Brain pericyte (primary cell): Measurements from ENCODE around the gene BAIAP2L2.
A peak's percentile ranks its signal among the peaks of the same experiment; 100 is the strongest.
"Not testable (repeated sequence)": the region's sequence is repeated elsewhere in the genome, so short reads cannot be mapped to it uniquely, and the experiment has no call there.

ENCODE experiments used
- DNase-seq: peaks from one replicate; pipeline ENCODE4 v3.0.0-alpha.2; 2012; ENCODE audit warnings: low read depth, low spot score

The BAIAP2L2 gene

DNA sequence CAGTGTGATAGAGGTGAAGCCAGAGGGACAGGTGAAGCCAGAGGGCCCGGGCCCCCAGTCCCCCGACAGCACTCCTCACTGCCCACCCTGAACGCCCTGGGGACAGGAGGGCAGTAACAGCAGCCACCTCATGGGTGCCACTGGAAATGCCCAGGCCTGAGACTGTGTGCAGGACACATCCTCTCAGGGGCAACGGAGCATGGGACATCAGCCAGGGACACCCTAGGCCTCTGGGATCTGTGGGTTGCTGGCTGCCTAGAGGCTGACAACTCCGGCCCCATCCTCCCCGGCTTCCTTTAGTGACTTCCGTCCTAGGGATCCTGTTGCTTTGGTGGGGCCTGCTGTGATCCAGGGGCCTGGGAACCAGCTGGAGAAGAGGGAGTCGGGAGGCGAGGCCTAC is 17.4 kb upstream of the BAIAP2L2 start:
- no peak for DNase-seq

GRCh38 chr22:38126928-38127668 is 16.6 kb upstream of the BAIAP2L2 start:
- no peak for DNase-seq

DNA sequence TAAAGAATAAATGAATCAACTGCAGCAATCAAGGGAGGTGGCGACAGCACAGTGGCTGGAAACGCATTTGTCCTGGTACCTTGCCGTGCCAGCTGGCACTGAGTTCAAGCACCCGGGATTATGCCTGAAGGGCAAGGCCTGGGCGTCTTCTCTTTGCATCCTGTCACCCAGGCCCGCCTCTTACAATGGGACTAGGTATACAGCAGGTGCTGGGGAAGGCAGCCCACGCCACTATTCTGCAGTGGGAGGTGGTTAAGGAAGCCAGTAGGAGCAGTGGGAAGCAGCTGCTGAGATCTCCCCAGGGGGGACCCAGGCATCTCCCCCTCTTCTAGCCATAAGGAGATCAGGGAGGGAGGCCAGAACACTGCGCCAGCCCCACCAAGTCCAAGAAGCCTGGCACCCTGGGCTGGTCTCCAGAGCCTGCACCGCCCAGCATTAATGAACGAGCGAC is 15.3 kb upstream of the BAIAP2L2 start:
- DNase-seq: no peak

DNA sequence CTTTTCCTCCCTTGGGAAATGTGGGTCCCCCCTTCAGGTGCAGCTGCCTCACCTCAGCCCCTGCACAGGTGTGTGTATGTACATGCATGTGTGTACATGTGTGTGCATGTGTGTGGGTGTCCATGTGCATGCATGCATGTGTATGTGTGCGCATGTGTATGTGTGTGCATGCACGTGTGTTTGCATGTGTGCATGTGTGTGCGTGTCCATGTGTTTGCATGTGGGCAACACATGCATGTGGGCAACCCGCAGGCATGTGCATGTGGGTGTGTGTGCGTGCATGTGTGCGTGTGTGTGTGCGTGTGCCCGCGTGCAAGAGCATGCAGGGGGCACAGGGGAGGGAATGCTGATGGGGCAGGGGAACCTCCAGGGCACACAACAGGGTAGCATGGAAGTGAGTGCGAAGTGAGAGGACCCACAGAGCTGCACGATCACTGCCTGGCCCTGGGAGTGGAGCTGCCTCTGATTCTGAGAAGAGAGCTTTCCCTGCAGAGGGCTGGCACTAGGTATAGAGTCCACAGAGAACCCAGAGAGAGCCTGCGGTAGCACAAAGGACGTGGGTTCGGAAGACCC is 14.6 kb upstream of the BAIAP2L2 start:
- no peak for DNase-seq

GRCh38 chr22:38124236-38124974 is 13.9 kb upstream of the BAIAP2L2 start:
- no peak for DNase-seq

GRCh38 chr22:38122616-38123015 is 12.1 kb upstream of the BAIAP2L2 start:
- no peak for DNase-seq

DNA sequence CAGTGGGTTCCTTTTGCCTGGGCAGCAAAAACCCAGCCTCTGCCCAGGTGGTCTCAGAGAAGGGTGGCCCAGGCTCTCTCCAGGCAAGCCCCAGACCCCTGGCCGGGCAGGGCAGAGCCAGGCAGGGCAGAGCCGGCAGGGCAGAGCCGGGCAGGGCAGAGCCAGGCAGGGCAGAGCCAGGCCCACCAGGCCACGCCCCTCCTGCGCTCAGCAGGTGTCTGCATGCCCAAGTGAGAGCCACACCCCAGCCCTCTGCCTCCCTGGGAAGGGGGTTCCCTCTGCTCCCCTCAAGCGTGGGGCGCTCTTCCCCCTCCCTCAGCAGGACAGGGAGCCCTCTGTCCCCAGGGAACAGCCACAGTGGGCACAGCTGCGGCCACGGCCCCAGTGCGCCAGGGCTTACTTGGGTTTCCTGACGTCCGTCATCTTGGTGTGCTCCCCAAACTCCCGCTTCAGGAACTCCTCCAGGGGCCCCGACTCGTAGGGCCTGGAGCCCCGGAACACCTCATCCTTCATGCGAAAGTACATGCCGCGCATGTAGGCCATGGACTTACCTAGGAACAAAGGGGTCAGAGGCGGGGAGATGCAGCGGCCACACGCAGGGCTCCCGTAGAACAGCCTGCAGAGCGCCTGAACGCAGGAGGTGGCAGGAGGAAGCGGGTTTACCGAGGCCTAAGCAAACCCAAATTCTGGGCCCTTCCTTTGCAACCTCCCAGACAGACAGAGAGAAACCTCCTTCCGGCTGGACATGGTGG is 10.1 kb upstream of the BAIAP2L2 start:
- no peak for DNase-seq

DNA sequence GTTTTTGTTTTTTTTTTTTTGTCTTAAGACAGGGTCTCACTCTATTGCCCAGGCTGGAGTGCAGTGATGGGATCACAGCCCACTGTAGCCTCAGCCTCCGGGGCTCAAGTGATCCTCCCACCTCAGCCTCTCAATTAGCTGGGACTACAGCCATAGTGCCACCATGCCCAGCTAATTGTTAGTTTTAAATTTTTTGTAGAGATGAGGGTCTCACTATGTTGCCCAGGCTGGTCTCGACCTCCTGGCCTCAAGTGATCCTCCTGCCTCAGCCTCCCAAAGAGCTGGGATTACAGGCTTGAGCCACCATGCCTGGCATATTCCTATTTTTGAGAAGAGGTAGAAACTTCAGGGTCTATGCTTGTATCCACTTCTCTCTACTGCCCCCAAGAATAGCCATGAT is 8.3 kb upstream of the BAIAP2L2 start:
- not testable (repeated sequence) for DNase-seq

DNA sequence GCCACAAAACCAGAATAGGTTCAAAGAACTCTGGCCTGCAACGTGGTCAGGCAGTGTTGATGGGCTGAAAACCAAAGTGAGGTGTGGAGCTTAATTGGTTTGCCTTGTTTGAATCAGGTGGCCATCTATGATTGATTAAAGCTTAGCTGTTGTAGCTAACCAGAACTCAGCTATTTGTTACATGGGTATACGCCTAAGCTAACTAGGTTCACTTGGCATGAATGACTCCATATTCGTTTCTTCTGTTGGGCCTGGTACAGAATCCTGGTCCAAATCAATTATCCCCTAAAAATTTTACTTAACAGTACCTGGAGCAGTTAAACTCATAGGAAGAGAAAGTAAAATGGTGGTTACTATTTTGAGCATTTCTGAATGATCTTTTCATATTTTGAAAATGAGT is 7.7 kb upstream of the BAIAP2L2 start:
- DNase-seq: no peak

- DNase-seq: not testable (repeated sequence)
Observed at GRCh38 chr22:38117556-38117955, 7.1 kb upstream of the BAIAP2L2 start.

- DNase-seq: no peak
Observed at GRCh38 chr22:38115423-38116205, 5.1 kb upstream of the BAIAP2L2 start.

DNA sequence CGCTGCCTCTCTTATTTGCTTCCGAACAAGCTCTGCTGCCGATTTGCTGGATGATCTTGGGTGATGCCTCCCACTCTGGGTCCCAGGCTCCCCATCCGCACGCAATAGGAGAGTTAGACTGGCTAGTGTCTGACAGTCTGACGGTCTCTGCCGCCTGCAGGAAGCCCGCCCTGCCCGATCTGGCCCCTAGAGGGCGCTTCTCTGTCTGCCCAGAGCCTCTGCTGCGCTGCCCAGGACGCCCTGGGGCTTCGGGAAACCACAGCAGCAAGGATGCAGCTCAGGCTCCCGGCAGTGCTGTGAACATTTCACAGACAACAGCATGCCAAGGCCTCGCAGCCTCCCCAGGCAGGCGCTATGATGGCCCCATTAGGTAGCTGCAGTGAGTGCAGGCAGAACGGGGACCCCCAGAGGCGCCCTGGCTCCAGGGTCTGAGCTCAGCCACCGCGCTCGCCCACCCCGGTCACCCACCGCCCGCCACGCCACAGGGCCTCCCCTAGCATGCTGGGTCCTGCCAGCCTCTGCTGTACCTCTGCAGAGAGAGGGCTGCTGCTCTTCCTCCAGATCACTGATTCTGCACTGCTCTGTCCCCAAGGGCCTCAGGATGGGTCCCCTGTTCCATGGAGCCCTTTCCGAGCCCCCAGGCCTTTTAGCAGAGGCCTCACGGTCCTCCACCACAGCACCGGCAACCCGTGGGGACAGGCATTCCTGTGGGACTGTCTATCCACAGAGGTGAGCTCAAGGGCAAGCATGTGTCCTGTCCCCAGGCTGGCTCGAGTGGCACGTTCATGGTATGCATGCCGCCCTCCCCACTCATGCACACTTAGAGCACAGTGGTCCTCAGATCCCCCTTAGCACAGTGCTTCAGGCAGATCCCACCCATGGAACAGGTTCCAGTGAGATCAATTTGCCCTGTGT is 4.3 kb upstream of the BAIAP2L2 start:
- DNase-seq: peak; percentile 66

DNA sequence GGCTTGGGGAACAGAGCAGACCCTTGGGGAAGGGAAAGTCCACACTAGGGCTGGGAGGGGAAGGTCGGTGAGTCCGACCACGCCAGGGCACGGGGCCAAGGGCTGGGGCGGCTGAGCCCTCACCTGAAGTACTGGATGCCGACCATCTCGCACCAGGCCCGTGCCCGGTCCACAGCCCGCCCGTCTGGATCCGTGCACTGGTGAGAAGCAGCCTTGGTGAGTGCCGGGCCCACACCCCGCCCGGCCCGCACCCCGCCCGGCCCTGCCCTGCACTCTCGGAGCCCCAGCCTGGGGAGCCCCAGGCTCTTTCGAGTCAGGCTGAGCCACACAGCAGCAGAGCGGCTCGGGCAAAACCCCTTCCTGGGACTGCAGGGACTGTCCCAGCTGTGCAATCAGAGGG is 1.9 kb upstream of the BAIAP2L2 start:
- DNase-seq: no peak

- DNase-seq: no peak
Observed at GRCh38 chr22:38111925-38112355, 1.5 kb upstream of the BAIAP2L2 start.

DNA sequence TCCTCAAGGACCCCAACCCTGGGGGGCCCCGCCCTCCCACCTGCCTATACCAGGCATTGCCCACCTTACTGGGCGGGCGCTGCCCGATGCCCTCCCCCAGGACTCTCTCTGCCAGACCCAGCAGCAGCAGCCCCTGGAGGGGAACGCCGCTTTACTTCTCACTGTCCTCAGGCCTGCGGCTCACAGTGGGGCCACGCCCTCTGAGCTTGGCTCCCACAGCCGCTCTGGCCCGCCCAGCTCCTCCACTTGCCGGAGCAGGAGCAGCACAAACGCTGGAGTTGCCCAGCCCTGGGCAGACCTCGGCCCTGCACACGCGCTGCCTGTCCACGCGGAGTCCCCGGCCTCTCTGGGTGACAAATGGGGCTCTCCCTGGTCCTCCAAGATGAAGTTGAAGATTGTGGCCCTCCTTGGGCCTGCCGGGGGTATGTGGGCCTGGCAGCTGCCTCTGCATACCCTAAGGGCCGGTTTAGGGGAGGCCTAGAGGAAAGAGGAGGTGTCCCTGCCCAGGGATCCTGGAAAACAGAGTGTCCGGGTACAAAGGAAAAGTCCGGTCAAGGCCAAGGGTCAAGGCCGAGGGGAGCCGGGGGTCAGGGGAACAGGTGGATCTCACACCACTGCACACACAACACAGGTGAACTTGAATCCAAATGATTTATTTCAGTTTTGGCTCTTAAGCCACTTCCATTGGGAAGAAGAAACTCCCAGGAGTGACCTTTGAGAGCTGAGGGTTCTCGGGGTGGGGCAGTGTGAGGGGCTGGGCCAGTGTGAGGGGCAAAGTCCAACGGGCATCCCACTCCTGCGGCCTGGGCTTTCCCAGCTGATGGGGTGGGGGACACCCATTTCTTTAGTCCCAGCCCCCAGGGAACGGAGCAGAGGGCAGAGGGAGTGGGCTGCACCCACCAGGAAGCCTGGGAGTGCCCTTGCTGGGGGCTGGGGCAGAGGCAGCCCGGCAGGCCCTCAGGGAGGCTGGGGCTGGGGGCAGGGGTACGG is 674 bp upstream of the BAIAP2L2 start:
- DNase-seq: no peak

DNA sequence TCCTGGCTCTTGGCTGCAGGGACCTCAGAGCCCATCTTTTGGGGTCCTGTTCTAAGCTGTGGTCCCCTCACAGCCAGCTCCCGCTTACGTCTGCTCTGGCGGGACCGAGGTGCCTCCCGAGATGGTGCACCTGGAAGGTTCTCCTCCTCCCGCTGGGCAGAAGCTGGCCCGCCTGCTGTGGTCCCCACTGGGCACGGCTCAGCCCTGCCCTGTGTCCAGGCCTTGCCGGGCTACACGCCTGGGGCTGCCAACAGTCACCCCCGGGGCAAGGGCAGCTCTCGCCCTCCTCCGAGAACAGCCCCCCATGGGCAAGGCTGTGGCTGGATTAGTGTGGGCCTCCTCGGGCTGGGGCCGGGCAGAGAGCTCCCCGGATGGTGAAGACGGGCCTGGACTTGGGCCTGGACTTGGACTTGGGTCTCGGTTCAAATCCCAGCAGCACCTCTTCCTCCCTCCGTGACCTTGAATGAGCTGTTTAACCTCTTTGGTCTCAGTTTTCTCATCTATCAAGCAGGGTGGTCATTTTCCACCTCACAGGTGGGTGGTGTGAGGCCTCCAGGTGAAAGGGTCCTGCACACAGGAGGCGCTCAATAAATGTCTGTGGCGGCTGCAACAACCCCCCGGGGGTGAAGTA is 998 bp downstream of the BAIAP2L2 start:
- no peak for DNase-seq

- DNase-seq: no peak
Observed at GRCh38 chr22:38108561-38109319, 1.7 kb downstream of the BAIAP2L2 start.
